Uterus (tissue), 4 donors: ENCODE measurements around the gene PKD1. TPM values are rescaled to one million over a fixed set of nuclear protein-coding genes. Genes with fewer than 3 reads are reported as not detected.

Source experiments
- DNase-seq, 2 donors: peaks; one replicate each; pipeline ENCODE4 v3.0.0-alpha.2; 2019 to 2020
- H3K27ac ChIP-seq, 2 donors: fragments of 200-600 bp; sonication (generic); 1 replicate in 1 of 2; 2 replicates in 1 of 2; pipeline ENCODE4 v1.5.1; 2016 to 2018
- H3K27me3 ChIP-seq, 2 donors: fragments of 200-600 bp; sonication (generic); one replicate each; pipeline ENCODE4 v1.5.1; 2018 to 2019; ENCODE audit warnings: control low read depth in 1 of 2
- H3K36me3 ChIP-seq, 2 donors: fragments of 200-600 bp; sonication (generic); one replicate each; pipeline ENCODE4 v1.5.1; 2019; ENCODE audit warnings: control low read depth in 1 of 2
- H3K4me1 ChIP-seq, 2 donors: fragments of 200-600 bp; sonication (generic); one replicate each; pipeline ENCODE4 v1.5.1; 2018 to 2019; ENCODE audit warnings: control low read depth in 1 of 2
- H3K4me3 ChIP-seq, 2 donors: fragments of 200-600 bp; sonication (generic); 1 replicate in 1 of 2; 2 replicates in 1 of 2; pipeline ENCODE4 v1.5.1; 2018 to 2019; ENCODE audit warnings: mild to moderate bottlenecking in 1 of 2
- H3K9me3 ChIP-seq, 2 donors: fragments of 200-600 bp; sonication (generic); one replicate each; pipeline ENCODE4 v1.5.1; 2019; ENCODE audit warnings: control low read depth in 1 of 2
- CTCF ChIP-seq, 4 experiments: fragments of 200-600 bp in 2 of 4; fragments of 450-650 bp in 2 of 4; sonication (generic) in 2 of 4; IDR thresholded peaks; one replicate each; pipeline ENCODE4 v1.5.1; 2016 to 2019; ENCODE audit warnings: antibody characterized with exemption in 4 of 4, mild to moderate bottlenecking in 2 of 4, moderate library complexity in 1 of 4
- POLR2A ChIP-seq, 2 donors: fragments of 450-650 bp; IDR thresholded peaks; one replicate each; pipeline ENCODE4 v1.6.1; 2016; ENCODE audit warnings: antibody characterized with exemption in 2 of 2, mild to moderate bottlenecking in 1 of 2, moderate library complexity in 1 of 2
- intact Hi-C: fragments of 100-400 bp; cut with DNase I; formaldehyde crosslinking; loops from one replicate; pipeline ENCODE4 v1.15.1; 2023; ENCODE audit warnings: low total_unique reads
- total RNA-seq, 4 donors: library from RNA; depleted of rRNA in 3 of 4; stranded (reverse); fragments of >200 nt in 3 of 4; gene quantifications; one replicate each; pipeline versions ENCODE4 v1.1.0 to v1.2.4, GENCODE V29; 2014 to 2023
- donor health status: DM: yes; HTN: yes; CAD: no.

Gene PKD1
- total RNA-seq, 4 donors from 2014 or later, result 149 to 383 (median 197) TPM

GRCh38 chr16:2042986-2043666, 92.6 kb downstream of the PKD1 start:
- Histone ChIP-seq H3K9me3 (no peaks in the 10 kb centered on the region), H3K36me3 (no peaks in the 10 kb centered on the region), H3K4me1 (peaks cover 0 to 13% of the 10 kb centered on the region in 2 donors), H3K27ac (peak overlapping the region in 1 of 2 donors; percentile 49), H3K4me3 (no peak overlapping the region), H3K27me3 (no peaks in the 10 kb centered on the region)
- no peak for DNase-seq
- intact Hi-C loops, result no loop called here
- TF ChIP-seq POLR2A (IDR thresholded peaks at IDR 0.05) (no peak), CTCF (IDR thresholded peaks at IDR 0.05) (no peak)

GRCh38 chr16:2042171-2042985, 93.3 kb downstream of the PKD1 start:
- Histone ChIP-seq H3K9me3 (no peaks in the 10 kb centered on the region), H3K4me1 (peaks cover 0 to 17% of the 10 kb centered on the region in 2 donors), H3K4me3 (no peak overlapping the region), H3K36me3 (no peaks in the 10 kb centered on the region), H3K27ac (peak overlapping the region; percentile 53 to 63), H3K27me3 (no peaks in the 10 kb centered on the region)
- DNase-seq, result no peak
- TF ChIP-seq POLR2A (IDR thresholded peaks at IDR 0.05) (no peak), CTCF (IDR thresholded peaks at IDR 0.05) (no peak)
- intact Hi-C loops, result no loop called here

- H3K27me3 ChIP-seq, result no peaks in the 10 kb centered on the region
- peaks cover 0 to 18% of the 10 kb centered on the region in 2 donors for H3K4me1 ChIP-seq
- no peaks in the 10 kb centered on the region for H3K9me3 ChIP-seq
- TF ChIP-seq CTCF (IDR thresholded peaks at IDR 0.05), result no peak
- no peak for TF ChIP-seq POLR2A (IDR thresholded peaks at IDR 0.05)
- H3K36me3 ChIP-seq, result no peaks in the 10 kb centered on the region
- peak overlapping the region; percentile 91 to 92 for H3K27ac ChIP-seq
- DNase-seq, result no peak
- intact Hi-C loops, result no loop called here
- no peak overlapping the region for H3K4me3 ChIP-seq
These were observed 94.7 kb downstream of the PKD1 start for GRCh38 chr16:2040787-2041522.

- peak in 1 of 2 donors; percentile 34 for DNase-seq
- Histone ChIP-seq H3K27ac (peak overlapping the region; percentile 91 to 92), H3K36me3 (no peaks in the 10 kb centered on the region), H3K4me1 (peaks cover 0 to 26% of the 10 kb centered on the region in 2 donors), H3K4me3 (no peak overlapping the region), H3K9me3 (no peaks in the 10 kb centered on the region), H3K27me3 (no peaks in the 10 kb centered on the region)
- TF ChIP-seq POLR2A (IDR thresholded peaks at IDR 0.05), result no peak
- no peak for TF ChIP-seq CTCF (IDR thresholded peaks at IDR 0.05)
- intact Hi-C loops, result no loop called here
These were observed 95.5 kb downstream of the PKD1 start for GRCh38 chr16:2040041-2040786.
